Ramos (cell line): ENCODE data around the gene SLC22A17.

Experiments used
- in situ Hi-C: fragments of 300-500 bp; cut with MboI; formaldehyde crosslinking; loops from one replicate; pipeline ENCODE4 v1.14.3; 2022; ENCODE audit warnings: low sequenced_read_pairs; ENCODE audit not compliant: unreplicated experiment

Gene SLC22A17

GRCh38 chr14:23348297-23348655, 4.4 kb downstream of the SLC22A17 start:
- in situ Hi-C loops = no loop called here

DNA sequence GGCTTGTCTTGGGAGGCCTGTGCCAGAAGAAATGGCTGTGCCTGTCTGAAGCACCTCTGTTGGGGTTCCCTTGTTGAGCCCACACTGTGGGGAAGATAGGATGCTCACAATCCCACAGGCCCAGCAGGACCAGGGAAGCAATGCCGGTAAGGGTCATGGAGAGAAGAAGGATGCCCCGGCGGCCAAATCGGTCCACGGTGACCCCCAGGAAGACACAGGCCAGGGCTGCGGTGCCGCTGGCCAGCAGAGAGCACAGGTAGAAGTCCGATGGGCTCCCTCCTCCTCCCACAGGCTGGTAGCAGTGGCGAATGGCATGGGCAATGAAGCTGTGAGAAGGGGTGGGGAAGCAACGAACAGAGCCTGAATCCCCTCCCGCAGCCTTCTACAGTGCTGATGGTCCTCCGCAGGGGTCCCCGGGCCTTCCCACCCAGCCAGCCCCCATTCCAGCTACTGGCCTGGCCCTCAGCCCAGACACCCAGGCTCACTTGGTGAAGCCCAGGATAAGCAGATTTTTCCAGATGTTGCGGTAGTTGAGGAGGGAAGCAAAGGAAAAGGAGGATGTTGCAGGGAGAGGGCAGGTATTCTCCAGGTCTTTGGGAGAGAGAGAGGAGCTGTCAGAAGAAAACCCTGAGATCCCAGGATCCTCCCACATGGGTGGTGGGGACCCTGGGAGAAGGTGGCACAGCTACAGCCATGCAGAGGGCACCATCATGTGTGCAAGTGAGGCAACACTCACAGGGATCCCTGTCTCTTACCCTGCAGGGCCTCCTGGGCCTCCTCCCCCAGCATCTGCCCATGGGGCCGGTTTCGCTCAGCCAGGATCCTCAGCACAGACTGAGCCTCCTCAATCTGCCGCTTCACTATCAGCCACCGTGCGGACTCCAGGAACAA, 5.0 kb downstream of the SLC22A17 start:
- in situ Hi-C loops = no loop called here

GRCh38 chr14:23346693-23347405, 5.8 kb downstream of the SLC22A17 start:
- in situ Hi-C loops = no loop called here

DNA sequence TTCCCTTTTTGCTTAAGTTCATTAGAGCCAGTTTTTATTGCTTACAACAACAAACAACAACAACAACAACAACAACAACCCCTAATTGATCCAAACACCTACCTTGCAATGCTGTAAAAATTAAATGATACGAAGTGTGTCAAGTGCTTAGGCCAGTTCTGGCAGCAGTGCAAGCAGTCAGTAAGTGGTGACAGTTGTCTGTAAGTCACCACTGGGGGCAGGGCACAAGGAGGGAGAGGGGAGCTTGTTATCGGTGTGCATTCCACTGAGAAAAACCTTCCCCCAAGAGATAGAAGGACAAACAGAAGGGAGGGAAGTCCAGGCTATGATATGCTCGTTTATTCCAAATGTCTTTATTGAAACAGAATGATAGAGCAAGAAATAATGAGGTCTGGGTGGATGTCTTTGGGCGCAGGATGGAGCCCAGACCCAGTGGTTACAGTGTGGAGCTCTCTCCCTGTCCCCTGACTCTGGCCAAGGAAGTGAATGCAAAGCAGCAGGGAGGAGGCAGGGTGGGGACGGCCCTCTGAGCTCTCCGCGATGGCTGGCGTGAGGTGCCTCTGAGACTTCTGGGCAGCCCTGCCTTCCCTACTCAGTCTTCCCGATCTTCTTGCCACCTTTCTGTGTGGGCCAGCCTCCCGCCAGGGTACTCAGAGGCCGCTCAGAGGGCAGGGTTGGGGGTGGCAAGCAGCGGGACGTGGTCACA, 6.5 kb downstream of the SLC22A17 start:
- in situ Hi-C loops = no loop called here

DNA sequence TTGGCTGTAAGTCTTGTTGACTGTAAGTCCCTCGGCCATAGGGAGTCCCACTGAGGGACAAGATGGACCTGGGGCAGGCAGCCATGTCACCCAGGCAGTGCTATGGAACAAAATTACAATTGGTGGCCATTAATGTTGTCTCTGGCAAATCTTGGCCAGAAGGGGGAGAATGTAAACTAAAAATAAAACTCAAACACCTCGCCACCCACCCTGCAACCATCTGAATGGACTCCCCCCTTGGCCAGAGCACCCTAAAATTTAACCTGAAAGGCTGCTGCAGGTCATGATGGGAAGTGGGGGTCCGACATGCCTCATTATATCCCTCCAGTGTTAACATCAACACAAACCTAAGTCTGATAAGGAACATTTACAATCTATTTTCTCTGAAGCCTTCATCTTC, 8.2 kb downstream of the SLC22A17 start:
- in situ Hi-C loops = no loop called here

DNA sequence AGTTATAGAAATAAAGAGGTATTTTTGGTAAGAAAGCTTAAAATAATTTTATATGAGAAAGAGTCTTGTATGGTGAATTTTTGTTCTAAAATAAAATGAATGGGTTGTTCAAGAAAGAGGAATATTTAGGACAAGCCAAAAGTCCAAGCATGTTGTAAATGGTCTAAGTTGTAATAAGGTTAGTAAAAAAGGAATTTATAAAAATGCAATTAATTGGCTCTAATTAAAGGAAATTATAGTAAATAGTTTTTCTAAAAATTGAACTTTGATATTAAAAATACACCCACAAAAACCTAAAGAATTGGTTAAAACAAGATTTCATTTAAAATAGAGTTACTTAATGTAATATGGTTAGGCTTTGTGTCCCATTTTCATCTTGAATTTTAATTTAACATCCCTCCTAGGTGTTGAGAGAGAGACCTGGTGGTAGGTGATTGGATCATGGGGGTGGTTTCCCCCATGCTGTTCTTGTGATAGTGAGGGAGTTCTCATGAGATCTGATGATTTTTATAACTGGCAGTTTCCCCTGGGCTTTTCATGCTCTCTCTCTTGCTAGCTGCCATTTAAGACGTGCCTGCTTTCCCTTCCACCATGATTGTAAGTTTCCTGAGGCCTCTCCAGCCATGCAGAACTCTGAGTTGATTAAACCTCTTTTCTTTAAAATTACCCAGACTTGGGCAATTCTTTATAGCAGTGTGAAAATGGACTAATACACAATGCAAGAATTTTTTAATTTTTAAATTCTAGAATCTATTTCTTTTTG, 13.0 kb downstream of the SLC22A17 start:
- in situ Hi-C loops = no loop called here

GRCh38 chr14:23335623-23336022, 17.1 kb downstream of the SLC22A17 start:
- in situ Hi-C loops = no loop called here

GRCh38 chr14:23327947-23328744, 24.5 kb downstream of the SLC22A17 start:
- in situ Hi-C loops = loop anchor here (10.0 kb wide), 1 partner anchor 227 kb away; the partner anchor contains the start of genes THTPA and ZFHX2

GRCh38 chr14:23326491-23327332, 26.0 kb downstream of the SLC22A17 start:
- in situ Hi-C loops = loop anchor here (10.0 kb wide), 1 partner anchor 228 kb away; the partner anchor contains the start of genes THTPA and ZFHX2

- in situ Hi-C loops = loop anchor here (10.0 kb wide), 1 partner anchor 229 kb away; the partner anchor contains the start of genes THTPA and ZFHX2
These were observed 26.9 kb downstream of the SLC22A17 start for GRCh38 chr14:23325746-23326145.

GRCh38 chr14:23324993-23325392, 27.7 kb downstream of the SLC22A17 start:
- in situ Hi-C loops = loop anchor here (10.0 to 25.0 kb wide), 2 partner anchors 230 to 837 kb away; partner anchors contain the start of genes IRF9, REC8, THTPA and ZFHX2

GRCh38 chr14:23324455-23324846, 28.2 kb downstream of the SLC22A17 start:
- in situ Hi-C loops = loop anchor here (10.0 to 25.0 kb wide), 2 partner anchors 230 to 838 kb away; partner anchors contain the start of genes IRF9, REC8, THTPA and ZFHX2

GRCh38 chr14:23323838-23324454, 28.7 kb downstream of the SLC22A17 start:
- in situ Hi-C loops = loop anchor here (10.0 to 25.0 kb wide), 2 partner anchors 231 to 838 kb away; partner anchors contain the start of genes IRF9, REC8, THTPA and ZFHX2

- in situ Hi-C loops = loop anchor here (10.0 to 25.0 kb wide), 2 partner anchors 232 to 839 kb away; partner anchors contain the start of genes IRF9, REC8, THTPA and ZFHX2
These were observed 29.8 kb downstream of the SLC22A17 start for GRCh38 chr14:23322568-23323517.

DNA sequence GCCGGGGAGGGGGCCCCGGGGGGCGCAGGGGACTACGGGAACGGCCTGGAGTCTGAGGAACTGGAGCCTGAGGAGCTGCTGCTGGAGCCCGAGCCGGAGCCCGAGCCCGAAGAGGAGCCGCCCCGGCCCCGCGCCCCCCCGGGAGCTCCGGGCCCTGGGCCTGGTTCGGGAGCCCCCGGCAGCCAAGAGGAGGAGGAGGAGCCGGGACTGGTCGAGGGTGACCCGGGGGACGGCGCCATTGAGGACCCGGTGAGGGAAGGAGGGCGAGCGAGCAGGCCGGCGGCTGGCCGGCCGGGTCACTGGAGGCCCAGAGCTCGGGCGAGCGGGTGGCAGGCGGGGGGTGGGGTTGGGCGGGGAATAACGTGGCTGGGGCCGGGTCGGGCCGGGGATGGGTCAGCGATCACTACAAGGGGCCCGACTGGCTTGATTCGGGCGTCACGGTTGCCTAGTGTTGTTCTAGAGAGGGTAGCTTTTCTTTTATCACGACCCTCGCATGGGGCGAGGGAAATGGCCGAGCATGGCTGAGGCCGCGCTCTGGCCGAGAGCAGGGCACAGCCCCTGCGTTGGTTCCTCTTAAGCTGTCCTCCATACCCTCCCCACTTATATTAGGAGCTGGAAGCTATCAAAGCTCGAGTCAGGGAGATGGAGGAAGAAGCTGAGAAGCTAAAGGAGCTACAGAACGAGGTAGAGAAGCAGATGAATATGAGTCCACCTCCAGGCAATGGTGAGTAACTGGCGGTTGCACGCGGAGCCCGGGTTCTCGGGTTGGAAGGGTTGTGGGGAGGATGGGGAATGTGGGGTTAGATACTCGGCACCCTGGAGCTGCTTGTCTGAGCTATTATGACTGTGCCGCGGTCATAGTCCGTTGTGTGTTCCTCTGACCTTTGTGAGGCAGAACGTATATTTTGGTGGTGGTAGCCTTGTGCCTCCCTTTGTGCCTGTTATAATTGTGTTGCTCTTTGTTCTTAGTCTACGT, 30.8 kb downstream of the SLC22A17 start:
- in situ Hi-C loops = loop anchor here (10.0 to 25.0 kb wide), 2 partner anchors 233 to 840 kb away; partner anchors contain the start of genes IRF9, REC8, THTPA and ZFHX2
